ENCODE measurements around the gene CDH5. TPM values are rescaled to one million over a fixed set of nuclear protein-coding genes. Genes with fewer than 3 reads are reported as not detected.
"Not testable (repeated sequence)": the region's sequence is repeated elsewhere in the genome, so short reads cannot be mapped to it uniquely, and the experiment has no call there.

CDH5 gene
- total and polyA plus RNA-seq, 8 donors = 77.2 to 179 (median 154) TPM

DNA sequence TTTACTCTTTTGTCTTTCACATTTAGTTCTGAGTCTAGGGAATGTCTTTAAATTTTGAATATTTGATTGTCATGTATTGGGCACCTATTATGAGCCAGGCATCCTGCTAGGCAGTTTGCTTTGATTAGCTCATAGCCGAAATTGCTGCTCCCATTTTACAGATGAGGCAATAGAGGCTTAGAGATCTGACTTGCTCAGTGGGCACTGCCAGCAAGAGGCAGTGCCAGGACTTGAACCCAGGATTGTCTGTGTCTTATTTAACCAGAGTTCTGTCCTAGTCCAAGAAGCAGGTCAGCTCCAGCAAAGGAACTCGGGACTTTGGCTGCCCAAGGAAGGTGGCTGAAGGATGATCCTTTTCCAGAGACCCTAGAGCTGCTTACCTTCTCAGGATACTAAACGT, 85.1 kb downstream of the CDH5 start:
- Histone ChIP-seq H3K9me3 (no peaks in the 10 kb centered on the region), H3K4me1 (no peaks in the 10 kb centered on the region), H3K36me3 (no peaks in the 10 kb centered on the region), H3K4me3 (no peak overlapping the region), H3K27me3 (no peaks in the 10 kb centered on the region), H3K27ac (no peak overlapping the region)
- intact Hi-C loops (cut with DNase I) = no loop called here
- no peak for DNase-seq
- no peak for ATAC-seq
- TF ChIP-seq, protein P1, sequence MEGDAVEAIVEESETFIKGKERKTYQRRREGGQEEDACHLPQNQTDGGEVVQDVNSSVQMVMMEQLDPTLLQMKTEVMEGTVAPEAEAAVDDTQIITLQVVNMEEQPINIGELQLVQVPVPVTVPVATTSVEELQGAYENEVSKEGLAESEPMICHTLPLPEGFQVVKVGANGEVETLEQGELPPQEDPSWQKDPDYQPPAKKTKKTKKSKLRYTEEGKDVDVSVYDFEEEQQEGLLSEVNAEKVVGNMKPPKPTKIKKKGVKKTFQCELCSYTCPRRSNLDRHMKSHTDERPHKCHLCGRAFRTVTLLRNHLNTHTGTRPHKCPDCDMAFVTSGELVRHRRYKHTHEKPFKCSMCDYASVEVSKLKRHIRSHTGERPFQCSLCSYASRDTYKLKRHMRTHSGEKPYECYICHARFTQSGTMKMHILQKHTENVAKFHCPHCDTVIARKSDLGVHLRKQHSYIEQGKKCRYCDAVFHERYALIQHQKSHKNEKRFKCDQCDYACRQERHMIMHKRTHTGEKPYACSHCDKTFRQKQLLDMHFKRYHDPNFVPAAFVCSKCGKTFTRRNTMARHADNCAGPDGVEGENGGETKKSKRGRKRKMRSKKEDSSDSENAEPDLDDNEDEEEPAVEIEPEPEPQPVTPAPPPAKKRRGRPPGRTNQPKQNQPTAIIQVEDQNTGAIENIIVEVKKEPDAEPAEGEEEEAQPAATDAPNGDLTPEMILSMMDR (IDR thresholded peaks at IDR 0.05) = no peak

DNA sequence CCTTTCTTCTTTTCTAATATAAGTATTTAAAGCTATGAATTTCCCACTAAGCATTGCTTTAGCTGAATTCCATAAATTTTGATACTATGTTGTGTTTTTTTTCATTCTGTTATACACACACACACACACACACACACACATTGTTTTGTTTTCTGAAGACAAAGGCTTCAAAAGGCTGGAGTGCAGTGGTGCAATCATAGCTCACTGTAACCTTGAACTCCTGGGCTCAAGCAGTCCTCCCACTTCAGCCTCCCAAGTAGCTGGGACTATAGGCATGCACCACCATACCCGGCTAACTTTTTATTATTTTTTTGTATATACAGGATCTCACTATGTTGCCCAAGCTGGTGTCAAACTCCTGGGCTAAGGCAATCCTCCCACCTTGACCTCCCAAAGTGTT, 86.7 kb downstream of the CDH5 start:
- H3K4me1 ChIP-seq; ATAC-seq; H3K4me3 ChIP-seq; DNase-seq; H3K27ac ChIP-seq; H3K36me3 ChIP-seq; H3K27me3 ChIP-seq; intact Hi-C loops (cut with DNase I); H3K9me3 ChIP-seq: not testable (repeated sequence)

Other genes with a start within 250 kb of the CDH5 start
- 1 to 10 TPM in 1 of 2 donors, under 1 TPM in 1; 0.65 to 2.0 TPM for gene BEAN1, start 60.6 kb downstream of the CDH5 start, total RNA-seq
- 10 to 100 TPM; 10.1 to 13.6 (median 11.9) TPM for gene BEAN1, start 60.6 kb downstream of the CDH5 start, polyA plus RNA-seq (ENCODE audit: insufficient read length in 6 of 6)
- gene TK2, start 183.4 kb downstream of the CDH5 start, total RNA-seq = 10 to 100 TPM; 38.4 to 41.2 TPM
- 10 to 100 TPM; 31.4 to 36.8 (median 34.3) TPM for gene TK2, start 183.4 kb downstream of the CDH5 start, polyA plus RNA-seq (ENCODE audit: insufficient read length in 6 of 6)
- gene CKLF, start 185.9 kb downstream of the CDH5 start, total RNA-seq = 10 to 100 TPM; 42.3 to 66.3 TPM
- 10 to 100 TPM; 41.6 to 54.6 (median 42.9) TPM for gene CKLF, start 185.9 kb downstream of the CDH5 start, polyA plus RNA-seq (ENCODE audit: insufficient read length in 6 of 6)
- gene CMTM1, start 199.7 kb downstream of the CDH5 start, total RNA-seq = 10 to 100 TPM in 1 of 2 donors, 1 to 10 TPM in 1; 5.7 to 10.0 TPM
- 10 to 100 TPM in 1 of 6 donors, 1 to 10 TPM in 5; 7.4 to 10.1 (median 9.5) TPM for gene CMTM1, start 199.7 kb downstream of the CDH5 start, polyA plus RNA-seq (ENCODE audit: insufficient read length in 6 of 6)
- 1 to 10 TPM in 1 of 2 donors, under 1 TPM in 1; 0.52 to 5.4 TPM for gene CMTM2, start 212.8 kb downstream of the CDH5 start, total RNA-seq
- gene CMTM2, start 212.8 kb downstream of the CDH5 start, polyA plus RNA-seq (ENCODE audit: insufficient read length in 6 of 6) = 1 to 10 TPM in 3 of 6 donors, under 1 TPM in 3; 0.77 to 2.1 (median 0.96) TPM
- 10 to 100 TPM; 42.6 to 51.5 TPM for gene CMTM3, start 238.0 kb downstream of the CDH5 start, total RNA-seq
- 100 to 1,000 TPM in 2 of 6 donors, 10 to 100 TPM in 4; 80.3 to 102 (median 87.5) TPM for gene CMTM3, start 238.0 kb downstream of the CDH5 start, polyA plus RNA-seq (ENCODE audit: insufficient read length in 6 of 6)